ENCODE results near the gene HSD17B14.
"Not testable (repeated sequence)": the region's sequence is repeated elsewhere in the genome, so short reads cannot be mapped to it uniquely, and the experiment has no call there.

Gene HSD17B14

DNA sequence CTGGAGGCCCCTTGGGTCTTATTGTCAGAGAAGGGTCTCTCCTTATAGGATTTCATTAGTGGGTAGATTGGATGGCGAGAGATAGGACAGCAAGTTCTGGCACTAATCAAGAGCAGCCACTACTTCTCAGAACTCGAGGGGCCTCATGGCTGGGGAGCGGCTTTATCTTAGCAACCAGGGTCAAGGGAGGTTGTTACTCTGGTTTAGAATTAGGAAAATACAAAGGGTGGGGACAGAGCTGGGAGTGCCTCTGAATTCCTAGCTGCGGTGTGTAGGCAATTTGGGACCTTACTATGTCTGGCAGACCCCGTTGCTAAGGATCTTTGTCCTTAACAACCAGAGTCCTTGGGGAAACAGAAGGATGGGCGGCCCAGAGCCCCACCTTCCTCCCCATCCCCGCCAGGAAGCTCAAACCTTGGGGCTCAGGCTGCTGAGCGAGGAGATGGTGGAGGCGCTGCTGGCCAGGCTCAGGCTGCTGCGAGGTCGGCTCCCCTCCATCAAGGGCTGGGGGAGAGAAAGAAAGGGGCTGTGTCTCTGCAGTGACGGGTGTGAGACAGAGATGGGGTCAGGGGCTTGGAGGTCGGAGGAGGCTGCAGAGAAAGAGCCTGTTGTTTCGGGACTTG, 30.9 kb upstream of the HSD17B14 start:
- no peak for DNase-seq (ENCODE audit: low read depth)

DNA sequence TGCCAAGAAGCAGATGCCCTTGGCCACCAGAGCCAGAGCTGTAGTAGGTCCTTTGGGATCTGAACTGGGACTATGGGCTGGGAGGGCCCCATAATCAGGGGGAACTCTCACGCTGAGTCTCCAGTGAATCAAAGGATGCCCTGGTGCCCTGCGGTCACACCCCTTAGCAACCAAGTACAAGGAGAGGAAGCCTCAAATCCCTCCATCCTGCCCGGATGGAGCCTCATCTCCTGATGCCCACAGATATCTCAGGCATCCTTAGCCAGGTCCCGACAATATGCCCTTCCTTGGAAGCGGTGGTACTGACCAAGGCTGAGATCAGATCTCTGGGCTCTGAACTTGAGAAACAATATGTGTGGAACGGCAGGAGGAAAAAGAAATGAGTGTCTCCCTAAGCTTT, 30.4 kb upstream of the HSD17B14 start:
- no peak for DNase-seq (ENCODE audit: low read depth)

DNA sequence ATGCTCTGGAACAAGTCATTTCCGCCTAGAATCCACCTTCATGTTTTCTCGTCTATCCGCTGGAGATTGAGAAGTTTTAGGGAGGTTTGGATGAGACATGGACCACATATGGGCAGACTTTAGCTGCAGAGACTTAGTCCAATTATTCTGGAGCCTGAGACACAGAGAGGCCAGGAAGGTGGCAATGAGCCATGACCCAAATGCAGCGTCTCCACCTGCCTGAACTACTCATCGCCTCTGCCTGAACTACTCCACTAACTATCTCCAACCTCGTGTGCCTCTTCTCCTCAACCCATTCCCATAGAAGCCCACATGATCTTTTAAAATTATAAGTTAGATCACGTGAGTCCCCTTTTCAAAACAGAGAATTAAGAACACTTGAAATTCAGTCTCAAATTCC, 26.5 kb upstream of the HSD17B14 start:
- DNase-seq (ENCODE audit: low read depth): no peak

DNA sequence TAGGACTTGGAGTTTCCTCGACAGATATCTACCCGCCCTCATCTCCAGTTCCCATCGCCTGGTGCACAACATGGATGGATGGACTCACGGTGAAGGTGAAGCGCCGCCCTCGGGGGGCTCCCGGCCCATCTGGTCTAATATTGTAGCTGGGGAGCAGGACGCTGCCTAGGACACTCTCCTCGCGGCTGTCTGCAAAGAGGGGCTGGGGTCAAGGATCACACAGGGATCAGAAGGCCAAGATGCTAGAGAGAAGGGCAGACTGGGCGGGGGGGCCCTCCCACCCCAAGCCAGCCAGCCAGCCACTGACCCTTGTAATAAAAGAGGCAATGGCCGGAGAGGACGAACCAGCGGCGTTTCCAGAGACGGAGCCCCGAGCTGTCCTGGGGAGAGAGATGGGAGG, 25.0 kb upstream of the HSD17B14 start:
- no peak for DNase-seq (ENCODE audit: low read depth)

DNA sequence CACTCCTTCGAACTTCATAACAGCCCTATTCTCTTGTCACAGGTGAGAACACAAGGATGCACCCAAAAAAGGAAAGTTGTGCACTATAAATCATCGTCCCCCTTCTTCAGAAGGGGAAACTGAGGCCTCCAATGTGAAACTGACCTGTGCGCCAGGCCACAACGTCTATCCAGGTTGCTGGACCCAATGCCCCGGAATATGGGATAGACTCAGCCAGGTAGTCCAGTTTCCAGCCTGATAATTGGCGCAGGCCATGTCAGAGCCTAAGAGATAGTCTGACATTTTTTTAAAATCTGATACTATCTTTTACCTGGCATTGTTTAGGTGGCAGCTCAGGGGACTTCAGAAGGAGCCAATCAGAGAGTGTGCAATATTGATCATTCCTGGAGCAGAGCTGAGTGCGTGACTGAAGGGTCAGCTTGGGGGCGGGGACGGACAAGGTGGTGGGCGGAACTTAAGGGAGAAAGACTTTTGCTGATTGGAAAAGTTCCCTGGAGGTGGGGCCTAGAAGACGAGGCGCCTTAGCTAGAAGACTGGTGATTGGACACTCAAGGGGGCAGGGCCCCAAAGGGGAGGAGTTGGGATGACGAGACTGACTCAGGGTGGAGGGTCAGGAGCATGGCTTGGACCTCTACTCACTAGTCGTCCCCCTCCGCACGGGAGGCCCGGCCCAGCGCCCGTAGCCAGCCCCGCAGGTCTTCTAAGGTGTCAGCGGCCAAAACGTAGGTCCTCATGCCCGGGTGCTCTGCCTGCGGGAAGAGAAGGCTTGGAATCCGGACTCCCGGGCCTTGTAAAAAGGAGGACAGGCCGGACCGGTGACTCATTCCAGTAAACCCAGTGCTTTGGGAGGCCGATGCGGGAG, 23.7 kb upstream of the HSD17B14 start:
- DNase-seq (ENCODE audit: low read depth): no peak

DNA sequence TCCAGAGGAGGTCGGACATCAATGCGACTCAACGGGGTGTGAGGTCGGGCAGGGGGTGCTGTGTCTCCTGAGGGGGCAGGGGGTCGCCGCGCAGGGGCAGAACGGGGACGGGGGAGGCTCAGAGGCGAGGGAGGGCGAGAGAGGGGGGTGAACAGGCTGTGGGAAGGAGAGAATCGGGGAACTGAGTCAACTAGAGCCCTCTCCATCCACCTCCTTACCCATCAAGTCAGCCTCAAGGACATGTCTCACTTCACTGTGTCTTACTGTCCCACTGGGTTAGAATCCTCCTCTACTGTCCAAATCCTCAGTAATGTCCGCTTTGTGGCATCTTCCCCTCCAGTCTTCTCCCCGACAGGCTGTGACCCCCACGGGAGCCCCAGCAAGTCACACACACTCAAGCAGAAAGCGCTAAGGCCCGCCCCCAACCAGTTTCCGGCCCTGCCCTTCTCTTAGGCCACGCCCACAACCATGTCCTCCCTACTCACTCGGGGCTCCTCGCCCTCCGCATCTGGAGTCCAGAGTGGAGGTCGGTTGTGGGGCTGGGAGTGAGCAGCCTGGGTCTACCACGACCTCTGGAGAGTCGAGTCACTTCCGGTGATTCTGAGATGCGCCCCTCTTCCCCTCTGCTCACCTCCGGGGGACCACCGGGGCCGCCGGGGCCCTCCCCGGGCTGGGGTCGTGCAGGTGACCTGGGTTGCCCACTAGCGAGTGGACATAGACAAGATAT, 22.9 kb upstream of the HSD17B14 start:
- DNase-seq (ENCODE audit: low read depth): peak; percentile 77

DNA sequence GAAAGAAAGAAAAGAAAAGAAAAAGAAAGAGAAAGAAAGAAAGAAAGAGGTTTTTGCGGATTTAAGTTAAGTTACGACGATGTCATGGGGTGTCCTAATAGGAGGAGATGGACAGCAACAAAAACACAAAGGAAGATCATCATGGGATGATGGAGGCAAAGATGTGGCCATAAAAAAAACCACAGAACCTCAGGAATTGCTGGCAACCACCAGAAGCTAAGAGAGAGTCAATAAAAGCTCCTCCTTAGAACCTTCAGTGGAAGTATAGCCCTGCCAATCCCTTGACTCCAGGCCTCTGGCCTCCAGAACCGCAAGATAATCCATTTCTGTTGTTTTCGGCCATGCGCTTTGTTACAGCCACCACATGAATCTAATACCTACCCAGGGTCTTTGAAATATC, 20.6 kb upstream of the HSD17B14 start:
- DNase-seq (ENCODE audit: low read depth): no peak

DNA sequence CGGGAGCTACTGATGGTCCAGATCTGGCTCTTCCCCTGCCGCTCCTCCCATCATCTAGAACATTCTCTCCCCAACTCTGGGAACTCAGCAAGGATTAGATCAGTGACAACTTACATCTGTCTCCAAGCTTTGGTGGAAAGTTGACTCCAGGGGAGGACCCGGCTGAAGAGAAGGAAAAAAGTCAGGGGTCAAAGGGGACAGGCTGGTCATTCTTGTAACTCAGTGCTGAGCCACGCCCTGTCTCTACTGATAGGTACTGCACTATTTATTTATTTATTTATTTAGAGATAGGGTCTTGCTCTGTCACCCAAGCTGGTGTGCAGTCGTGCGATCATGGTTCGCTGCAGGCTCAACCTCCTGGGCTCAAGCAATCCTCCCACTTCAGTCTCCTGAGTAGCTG, 17.8 kb upstream of the HSD17B14 start:
- no peak for DNase-seq (ENCODE audit: low read depth)

DNA sequence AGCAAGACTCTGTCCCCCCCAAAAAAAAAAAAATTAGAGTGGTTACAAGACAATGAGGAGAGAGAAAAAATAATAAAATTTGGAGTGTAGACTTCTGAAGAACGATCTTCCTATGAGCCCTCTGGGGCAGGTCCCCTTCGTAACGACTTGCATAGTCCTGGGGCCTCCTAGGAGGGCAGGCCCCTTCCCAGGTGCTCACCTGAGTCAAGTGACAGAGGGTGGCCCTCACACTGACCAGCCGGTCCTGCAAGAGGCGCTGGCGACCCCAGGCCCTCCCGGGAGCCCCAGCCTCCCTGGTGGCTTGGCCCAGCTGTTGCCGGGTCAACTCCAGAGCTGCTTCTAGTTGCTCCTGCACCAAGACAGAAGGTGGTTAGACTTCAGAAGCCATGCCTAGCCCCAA, 17.2 kb upstream of the HSD17B14 start:
- DNase-seq (ENCODE audit: low read depth): no peak

DNA sequence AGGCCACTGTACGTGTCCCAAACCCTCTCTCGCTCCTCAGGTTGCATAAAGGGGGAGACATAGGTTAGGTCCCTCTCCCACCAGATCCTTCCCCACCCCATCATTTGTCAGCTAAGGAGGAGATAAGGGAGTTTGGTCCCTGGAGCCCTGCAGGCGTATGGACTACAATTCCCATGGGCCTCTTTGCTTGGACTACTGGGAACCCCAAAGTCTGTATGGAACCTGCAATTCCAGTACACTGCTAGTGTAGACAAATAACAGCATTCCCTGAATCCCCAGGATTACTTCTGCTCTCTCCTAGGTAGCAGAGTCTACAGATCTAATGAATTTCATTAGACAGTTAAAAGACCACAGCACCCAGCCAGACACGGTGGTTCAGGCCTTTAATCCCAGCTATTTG, 16.0 kb upstream of the HSD17B14 start:
- no peak for DNase-seq (ENCODE audit: low read depth)

DNA sequence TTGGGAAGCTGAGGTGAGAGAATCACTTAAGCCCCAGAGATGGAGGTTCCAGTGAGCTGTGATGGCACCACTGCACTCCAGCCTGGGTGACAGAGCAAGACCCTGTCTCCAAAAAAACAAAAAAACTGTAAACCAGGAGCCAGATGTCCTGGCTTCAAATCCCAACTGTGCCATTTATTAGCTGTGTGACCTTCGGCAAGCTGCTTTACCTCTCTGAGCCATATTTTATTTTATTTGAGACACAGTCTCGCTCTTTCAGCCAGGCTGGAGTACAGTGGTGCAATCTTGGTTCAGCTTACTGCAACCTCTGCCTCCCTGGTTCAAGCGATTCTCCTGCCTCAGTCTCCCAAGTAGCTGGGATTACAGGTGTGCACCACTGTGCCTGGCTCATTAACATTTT, 10.4 kb upstream of the HSD17B14 start:
- DNase-seq (ENCODE audit: low read depth): not testable (repeated sequence)

DNA sequence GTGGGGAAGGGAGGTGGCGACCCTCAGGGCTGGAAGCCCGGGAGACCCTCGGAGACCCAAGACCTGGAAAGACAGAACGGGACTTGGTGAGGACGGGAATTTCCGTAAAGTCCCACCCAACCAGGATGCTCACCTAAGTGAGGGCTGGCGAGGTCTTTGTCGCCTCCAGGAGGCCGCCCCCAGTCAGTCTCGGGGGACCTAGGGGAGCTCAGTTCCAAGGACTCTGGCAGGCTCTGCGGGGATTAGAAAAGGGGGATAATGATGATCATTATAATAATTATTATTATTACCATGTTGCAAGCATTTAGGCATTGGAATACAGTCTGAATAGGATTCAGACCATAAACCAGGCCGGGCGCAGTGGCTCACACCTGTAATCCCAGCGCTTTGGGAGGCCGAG, 9.1 kb upstream of the HSD17B14 start:
- DNase-seq (ENCODE audit: low read depth): no peak

DNA sequence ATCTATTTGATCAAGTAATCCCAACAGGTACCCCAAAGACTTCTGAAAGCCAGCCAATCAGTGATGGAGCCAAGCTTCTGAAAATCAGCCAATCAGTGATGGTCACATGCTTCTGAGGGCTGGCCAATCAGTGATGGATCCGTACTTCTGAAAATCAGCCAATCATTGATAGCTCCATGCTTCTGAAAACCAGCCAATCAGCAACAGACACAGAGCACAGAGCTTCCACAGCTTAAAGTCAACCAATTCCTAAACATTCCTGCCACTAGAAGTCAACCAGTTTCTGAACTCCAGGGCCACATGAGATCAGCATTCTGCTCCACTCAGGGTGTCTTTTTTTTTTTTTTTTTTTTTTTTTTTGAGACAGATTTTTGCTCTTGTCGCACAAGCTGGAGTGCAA, 8.2 kb upstream of the HSD17B14 start:
- DNase-seq (ENCODE audit: low read depth): no peak

DNA sequence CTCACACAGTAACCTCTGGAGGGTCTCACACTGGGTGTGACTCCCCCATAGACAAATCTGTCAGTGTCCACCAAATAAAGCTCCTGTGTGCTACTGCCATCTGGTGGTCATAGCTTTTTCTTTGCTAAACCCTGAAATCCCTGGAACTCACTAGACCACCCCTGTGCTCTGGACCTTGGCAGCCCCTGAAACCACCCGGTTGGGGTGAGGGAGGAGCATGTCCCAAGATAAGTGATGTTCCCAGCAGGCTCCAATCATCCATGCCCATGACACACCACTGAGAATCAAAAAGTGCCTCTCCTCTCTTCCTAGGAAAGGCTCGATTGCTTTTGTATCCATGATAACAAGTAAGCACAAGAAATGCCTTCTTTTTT, 6.5 kb upstream of the HSD17B14 start:
- no peak for DNase-seq (ENCODE audit: low read depth)

DNA sequence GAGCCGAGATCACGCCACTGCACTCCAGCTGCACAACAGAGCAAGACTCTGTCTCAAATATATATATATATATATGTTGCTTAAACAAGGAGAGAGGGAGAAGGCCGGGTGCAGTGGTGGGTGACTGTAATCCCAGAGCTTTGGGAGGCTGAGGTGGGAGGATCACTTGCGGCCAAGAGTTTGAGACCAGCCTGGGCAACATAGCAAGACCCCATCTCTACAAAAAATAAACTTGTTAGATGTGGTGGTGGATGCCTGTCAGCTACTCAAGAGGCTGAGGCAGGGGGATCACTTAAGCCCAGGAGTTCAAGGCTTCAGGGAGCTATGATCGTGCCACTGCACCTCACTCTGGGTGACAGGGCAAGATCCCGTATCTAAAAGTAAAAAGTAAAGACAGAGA, 5.3 kb upstream of the HSD17B14 start:
- DNase-seq (ENCODE audit: low read depth): no peak

DNA sequence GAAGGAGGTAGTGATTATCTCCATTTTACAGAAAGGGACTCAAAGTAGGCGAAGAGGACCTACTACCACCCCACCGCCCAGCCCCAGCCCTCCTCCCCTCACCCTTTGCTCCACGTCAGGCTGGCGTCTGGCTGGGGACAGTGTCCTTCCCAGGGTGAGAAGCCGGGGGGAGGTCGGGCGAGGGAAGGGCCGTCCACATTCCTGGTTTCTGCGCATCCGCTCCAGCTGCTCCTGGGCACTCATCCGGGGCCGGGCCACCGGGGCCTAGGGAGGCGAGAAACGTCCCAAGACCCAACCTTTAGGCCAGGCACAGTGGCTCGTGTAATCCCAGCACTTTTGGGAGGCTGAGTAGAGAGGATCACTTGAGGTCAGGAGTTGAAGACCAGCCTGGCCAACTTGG, 4.8 kb upstream of the HSD17B14 start:
- no peak for DNase-seq (ENCODE audit: low read depth)

DNA sequence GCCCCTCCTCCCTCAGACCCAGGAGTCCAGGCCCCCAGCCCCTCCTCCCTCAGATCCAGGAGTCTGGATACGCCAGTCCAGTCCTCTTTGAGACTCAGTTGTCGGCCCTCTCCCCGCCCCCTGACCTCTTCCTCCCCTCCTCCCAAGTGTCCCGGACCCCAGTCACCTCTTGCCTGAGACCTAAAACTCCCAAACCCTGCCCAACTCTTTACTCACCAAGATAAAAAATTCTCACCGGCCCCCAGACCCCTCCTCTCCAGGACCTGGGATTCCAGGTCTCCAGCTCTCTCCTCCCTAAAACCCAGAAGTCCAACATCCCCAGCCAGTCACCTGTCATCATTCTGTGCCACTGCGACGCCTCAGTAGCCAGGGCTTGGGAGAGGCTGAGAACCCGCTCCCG, 1.4 kb upstream of the HSD17B14 start:
- no peak for DNase-seq (ENCODE audit: low read depth)

DNA sequence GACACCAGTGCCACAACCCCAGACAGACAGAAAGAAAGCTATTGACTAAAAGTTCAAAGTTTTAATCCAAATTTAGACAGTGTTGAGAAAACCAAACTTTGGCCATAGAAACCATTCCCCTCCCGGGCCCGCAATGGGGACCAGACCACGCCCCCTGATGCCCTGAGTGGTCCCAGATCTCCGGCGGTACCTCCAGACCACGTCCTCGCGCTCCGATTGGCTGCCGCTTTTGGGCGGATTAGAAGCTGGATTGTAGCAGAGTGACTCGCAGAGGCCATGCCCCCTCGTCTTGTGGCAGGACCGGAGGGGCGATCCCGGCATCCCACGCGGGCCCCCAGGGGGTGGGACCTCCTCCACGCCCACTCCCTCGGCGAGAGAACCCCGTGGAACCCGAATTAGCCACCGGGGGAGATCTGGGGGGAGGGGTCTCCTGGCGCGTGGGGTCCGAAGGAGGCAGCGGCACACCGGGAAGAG, 797 bp upstream of the HSD17B14 start:
- DNase-seq (ENCODE audit: low read depth): peak; percentile 53

DNA sequence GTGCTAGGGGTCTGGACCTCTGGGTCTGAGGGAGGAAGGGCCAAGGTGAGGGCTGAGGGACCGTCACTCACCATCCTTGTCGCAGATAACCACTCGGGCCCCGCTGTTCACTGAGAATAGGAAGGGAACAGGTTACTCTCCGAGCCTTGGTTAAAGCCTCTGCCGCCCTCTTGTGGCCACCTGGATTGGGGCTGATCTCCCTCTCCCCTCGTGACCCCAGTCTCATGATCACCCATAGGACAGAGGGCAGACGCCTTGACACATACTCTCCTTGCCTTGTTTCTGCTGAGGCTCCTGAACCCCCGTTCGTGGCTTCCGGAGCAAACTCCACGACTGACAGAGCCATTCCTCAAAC, 580 bp downstream of the HSD17B14 start:
- DNase-seq (ENCODE audit: low read depth): peak; percentile 85

DNA sequence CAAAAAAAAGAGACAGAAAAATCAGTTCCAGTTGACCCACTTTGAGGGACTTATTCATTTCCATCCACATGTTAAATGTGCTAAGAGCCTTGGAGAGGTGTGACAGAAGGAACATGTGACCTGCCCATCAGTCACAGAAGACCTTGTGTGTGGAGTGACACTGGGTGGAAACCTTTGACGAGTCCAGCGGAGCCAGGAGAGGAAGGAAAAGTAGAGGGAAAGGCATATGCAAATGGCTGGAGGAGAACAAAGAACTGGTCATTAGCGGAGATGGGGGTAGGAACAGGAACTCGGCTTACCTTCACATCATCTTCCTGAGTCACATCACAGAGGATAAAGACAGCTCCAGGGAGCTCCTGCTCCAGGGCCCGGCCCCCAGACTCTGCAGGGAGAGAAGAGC, 2.3 kb downstream of the HSD17B14 start:
- no peak for DNase-seq (ENCODE audit: low read depth)

DNA sequence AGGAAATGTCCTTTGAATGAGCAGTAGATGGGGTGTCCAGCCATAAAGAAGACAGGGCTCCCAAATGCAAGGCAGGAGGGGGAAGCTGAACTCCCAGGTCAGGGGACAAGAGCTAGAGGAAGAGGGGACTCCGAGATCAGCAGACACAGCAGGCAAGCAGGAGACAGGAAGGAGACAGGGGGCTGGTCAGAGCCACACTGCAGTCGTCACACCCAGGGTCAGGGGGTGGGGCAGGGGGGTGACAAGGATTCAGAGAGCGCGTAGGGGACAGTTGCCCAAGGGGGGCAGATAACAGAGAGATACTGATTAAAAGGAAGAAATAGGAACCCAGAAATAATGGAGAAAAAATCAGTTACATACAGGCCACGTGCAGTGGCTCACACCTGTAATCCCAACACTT, 3.2 kb downstream of the HSD17B14 start:
- no peak for DNase-seq (ENCODE audit: low read depth)

DNA sequence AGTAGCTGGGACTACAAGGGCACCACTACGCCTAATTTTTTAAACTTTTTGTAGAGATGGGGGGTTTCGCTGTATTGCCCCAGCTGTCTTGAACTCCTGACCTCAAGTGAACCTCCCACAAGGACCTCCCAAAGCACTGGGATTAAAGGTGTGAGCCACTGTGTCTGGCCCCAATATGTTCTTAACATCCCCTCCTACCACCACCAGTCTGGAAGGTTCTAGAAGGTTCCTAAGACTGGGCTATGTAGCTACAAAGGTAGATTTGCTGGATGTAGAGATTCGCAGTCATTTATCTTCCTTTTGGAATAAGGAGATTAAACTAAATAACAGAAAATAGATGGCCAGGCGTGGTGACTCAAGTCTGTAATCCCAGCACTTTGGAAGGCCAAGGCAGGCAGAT, 5.3 kb downstream of the HSD17B14 start:
- no peak for DNase-seq (ENCODE audit: low read depth)

DNA sequence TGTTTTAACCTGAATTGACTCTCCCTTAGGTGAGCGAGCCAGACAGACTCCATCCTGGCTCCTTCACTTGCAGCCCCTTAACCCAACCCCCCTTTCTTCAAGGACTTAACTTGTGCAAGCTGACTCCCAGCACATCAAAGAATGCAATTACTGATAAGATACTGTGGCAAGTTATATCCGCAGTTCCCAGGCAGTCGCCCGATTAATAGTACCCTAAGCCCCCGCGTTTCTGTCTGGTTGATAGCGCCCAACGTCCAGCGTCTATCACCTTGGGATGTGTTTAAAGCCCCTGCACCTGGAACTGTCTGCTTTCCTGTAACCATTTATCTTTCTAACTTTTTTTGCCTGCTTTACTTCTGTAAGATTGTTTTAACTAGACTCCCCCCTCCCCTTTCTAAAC, 6.2 kb downstream of the HSD17B14 start:
- DNase-seq (ENCODE audit: low read depth): no peak
